Stimulated activated CD4-positive, alpha-beta T cell treated with anti-CD3 and anti-CD28 coated beads, Interleukin-12 subunit alpha, Interleukin-12 subunit beta, amount 100 ng/mL, for 24 hours (primary cell): ENCODE results near the gene DDO.
"Not testable (repeated sequence)": the region's sequence is repeated elsewhere in the genome, so short reads cannot be mapped to it uniquely, and the experiment has no call there.

ENCODE experiments used
- DNase-seq, 2 experiments: peaks; one replicate each; pipeline ENCODE4 v3.0.0-alpha.2; 2020; ENCODE audit warnings: low read depth in 2 of 2

The DDO gene

DNA sequence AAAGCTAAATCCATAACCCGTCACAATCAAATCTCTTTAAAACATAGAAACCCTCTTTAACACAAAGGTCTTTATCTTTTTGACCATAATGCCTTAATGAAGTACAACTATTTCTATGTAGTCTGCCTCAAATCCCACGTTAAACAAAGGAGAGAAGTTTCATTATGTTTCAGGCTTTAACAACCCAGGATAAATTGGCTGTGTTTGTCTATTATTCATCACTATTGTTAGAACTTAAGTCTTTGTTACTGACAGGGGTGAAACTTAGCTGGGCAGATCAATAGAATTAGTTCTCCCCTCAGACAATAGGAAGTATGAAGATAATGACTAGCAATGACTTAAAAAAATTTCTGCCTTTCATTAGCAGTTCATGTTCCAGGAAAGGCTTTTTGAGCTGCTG lies 47.1 kb downstream of the DDO start:
- no peak for DNase-seq

DNA sequence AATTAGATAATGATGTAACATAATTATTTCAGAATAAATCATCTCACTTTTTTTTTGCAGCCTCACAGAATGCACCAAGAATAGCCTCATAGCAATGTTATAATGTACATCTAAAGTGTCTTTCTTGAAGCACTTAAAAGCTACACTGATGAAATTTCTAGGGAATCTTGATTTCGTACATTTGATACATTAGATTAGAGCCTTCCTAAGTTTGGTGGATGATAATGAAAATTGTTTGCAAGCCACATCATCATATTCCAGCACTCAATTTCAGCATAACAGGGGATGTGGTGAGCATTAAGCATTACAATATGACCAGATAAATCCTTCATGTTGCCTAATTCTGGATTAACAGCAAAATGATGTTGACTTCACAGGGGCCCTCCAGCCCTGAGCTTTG lies 47.5 kb downstream of the DDO start:
- no peak for DNase-seq

DNA sequence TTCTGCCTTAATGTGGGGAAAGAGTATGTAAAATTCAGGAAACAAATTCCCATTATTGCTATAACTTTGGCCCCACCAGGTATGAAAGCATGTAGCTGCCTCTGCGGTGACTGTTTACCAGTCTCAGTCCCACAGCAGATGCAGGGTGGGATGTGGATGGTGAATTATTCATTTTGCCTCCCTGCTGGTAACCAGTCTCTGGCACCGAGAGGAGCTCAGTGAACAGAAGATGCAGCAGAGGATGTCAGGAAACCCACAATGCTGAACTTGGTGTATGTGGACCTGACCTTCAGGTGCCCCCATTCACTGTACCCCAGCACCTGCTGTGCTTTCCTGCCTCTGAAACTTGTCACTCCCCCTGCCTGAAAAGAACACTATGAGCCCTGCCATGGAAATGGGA lies 48.4 kb downstream of the DDO start:
- no peak for DNase-seq

GRCh38 chr6:110366256-110366655 lies 49.1 kb downstream of the DDO start:
- DNase-seq = no peak

GRCh38 chr6:110364364-110365105 lies 50.8 kb downstream of the DDO start:
- DNase-seq = no peak

GRCh38 chr6:110363748-110364147 lies 51.6 kb downstream of the DDO start:
- no peak for DNase-seq

DNA sequence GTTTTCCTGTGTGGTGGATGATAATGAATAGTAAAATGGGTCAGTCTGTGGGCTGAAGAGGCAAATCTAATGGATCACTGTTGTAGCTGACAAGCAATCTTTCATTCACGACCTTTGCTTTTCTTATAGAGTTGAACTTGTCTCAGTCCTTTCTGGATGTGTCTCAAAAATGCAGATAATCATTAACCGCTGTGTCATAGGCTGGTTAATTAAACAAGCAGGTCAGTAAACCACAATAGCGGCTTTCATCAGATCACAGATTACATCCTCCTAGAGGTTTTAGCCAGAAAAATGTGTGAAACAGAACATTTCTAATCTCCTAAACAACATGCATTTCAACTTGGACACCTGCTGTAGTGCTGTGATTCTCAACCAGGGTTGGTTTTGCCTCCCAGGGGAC lies 54.7 kb downstream of the DDO start:
- DNase-seq = no peak

DNA sequence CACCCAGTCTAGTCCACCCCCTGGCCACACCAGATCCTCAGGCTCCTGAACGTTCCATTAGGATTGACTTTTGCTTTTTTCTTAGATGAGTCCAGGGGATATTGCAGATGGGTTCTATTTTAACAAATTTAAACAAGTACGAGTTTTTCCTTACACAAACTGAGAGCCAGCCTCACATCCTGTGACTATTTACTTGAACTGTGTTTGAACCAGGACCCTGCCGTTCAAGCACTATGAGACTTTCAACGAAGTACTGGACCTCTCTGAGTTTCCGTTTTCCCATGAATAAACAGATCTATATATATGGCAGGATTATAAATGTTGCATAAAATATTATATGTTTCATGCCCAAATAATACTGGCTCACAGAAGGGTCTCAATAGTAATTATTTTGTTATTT lies 55.8 kb downstream of the DDO start:
- no peak for DNase-seq

GRCh38 chr6:110358553-110359160 lies 56.7 kb downstream of the DDO start:
- DNase-seq = no peak

GRCh38 chr6:110357664-110358552 lies 57.5 kb downstream of the DDO start, which contains the start of gene METTL24:
METTL24 (minus strand) TSS chr6:110358349; CDS start chr6:110358272, 77 bp downstream.
- DNase-seq = no peak

DNA sequence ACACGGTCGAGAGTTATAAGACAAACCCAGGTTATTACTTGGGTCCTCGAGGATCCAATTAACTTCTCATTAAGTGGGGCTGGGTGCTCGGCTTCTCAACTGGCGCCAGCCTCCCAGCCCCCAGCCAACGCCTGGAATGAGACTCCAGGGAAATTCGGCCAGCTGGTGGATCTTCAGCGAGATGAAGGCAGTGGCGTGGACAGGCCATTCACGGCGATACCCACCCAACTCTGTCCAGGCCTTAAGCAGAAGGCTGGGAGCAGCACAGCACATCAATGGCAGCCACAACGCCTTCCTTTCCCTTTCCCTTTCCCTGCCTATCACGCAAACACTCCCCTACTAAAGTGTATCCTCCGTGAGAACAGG lies 58.1 kb downstream of the DDO start:
- DNase-seq = no peak

DNA sequence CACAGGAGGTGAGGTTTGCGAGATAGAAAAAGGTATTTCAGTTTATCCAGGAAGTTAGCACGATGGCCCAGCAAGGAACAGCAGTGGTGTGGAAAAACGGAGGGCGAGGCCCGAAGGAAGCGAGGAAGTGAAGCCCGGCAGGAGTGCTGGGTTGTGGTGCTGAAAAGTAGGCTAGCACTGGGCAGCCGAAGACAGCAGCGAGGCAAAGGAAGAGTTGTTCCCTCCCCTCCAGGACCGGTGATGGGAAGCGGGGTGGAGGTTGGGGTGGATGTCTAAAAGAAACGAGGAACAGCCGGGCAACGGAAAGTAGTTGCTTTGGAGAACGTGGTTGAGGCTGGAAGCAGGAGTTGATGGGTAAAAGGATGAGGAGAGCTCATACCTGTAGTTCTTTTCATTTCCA lies 58.6 kb downstream of the DDO start:
- DNase-seq = no peak

GRCh38 chr6:110355727-110356126 lies 59.6 kb downstream of the DDO start:
- no peak for DNase-seq

GRCh38 chr6:110355022-110355421 lies 60.4 kb downstream of the DDO start:
- no peak for DNase-seq

GRCh38 chr6:110354153-110354552 lies 61.2 kb downstream of the DDO start:
- DNase-seq = no peak

GRCh38 chr6:110353457-110354001 lies 61.8 kb downstream of the DDO start:
- no peak for DNase-seq

- DNase-seq = no peak
These were observed 62.7 kb downstream of the DDO start for GRCh38 chr6:110352563-110353262.

GRCh38 chr6:110351986-110352385 lies 63.4 kb downstream of the DDO start:
- DNase-seq = no peak

GRCh38 chr6:110351546-110351945 lies 63.8 kb downstream of the DDO start:
- no peak for DNase-seq

DNA sequence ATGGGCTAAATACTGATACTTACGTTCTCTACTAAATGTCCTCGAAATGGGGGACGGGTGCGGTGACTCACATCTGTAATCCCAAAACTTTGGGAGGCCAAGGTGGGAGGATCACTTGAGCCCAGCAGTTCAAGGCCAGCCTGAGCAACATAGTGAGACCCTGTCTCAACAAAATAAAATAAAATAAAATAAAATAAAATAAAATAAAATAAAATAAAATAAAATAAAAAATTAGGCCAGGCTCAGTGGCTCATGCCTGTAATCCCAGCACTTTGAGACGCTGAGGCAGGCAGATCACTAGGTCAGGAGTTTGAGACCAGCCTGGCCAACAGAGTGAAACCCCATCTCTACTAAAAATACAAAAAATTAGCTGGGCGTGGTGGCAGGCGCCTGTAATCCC lies 64.8 kb downstream of the DDO start:
- not testable (repeated sequence) for DNase-seq

DNA sequence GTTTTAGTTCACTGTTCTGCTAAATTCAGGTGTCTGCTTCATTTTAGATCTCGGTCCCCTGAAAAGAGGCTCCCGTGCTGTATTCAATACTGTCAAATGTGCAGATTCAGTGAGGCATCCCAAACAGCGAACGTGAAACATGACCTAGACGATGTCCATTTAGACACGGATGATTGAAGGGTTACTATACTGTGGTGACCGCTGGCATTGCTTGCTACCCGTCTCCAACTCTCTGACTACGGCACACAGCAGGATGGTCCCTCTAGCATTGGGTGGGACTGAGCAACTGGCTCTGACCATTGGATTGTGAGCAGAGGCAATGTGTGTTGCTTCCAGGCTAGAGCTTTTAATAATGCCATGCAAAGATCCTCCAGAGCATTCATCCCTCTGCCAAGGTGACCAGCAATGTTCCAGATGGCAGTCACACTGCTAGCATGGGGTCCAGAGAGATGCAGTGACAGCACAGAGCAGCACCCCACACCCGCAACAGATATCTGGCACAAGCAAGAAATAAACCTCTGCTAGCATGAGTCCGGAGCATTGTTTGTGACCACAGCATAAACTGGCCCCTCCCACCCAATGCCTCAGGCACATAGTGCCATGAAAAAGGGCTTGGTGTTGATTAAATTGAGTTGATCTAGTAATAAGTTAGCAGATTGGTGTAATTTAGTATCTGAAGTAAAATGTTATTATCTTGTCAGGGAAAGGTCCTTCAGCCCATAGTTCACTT lies 66.2 kb downstream of the DDO start:
- DNase-seq = no peak
